ENCODE measurements around the gene MAST4.

MAST4 gene

DNA sequence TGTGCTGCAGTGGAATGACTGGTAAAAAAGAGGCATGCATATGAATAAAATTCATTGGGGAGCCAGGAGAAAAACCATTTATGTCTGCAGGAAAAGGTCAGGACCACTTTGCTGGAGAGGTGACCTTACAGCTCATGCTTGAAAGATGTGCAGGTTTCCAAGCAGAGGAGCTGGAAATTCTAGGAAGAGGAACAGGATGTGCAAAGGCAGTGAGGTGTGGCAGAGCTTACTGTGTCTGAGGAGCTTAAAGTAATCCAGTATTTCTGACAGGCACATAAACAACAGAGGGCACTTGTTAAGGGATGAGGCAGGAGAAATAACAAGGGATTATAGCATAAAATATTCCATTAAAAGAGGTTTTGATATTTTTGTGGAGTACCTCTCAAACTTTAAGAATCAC is 397.3 kb downstream of the MAST4 start:
- no peak for DNase-seq (ENCODE audit: low read depth)

DNA sequence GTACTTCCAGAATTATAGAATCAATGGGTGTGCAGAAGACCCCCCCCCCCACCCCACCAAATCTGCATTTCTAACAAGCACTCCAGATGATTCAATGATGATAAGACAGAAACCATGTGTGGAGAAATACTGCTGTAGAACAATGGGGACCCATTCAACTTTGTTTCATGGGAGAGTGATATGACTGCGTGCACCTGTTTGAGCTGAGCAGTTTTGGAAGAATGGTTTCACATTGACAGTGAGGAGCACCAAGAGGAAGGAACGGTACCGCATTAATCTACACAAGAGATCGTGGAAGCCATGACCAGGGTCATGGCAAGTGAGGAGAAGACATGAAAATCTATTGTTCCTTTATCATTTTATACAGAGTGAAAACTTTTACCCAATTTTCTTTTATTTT is 397.7 kb downstream of the MAST4 start:
- no peak for DNase-seq (ENCODE audit: low read depth)

DNA sequence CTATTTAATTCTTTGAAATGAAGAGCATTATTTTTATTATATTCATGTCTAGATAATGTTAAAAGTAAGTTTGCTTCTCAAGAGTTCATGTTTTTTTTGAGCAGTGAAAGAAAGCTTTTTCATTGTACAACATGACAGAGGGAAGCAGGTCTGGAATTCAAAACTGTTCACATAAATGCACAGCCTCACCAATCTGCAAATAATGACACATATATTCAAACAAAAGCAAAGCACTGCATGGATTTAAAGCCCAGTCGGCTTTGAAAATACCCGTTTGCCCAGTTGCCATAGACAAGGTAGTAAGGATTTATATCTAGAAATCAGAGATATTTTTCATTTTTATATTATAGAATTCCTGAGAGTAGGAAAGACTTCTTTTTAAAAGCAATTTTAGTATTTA is 398.6 kb downstream of the MAST4 start:
- DNase-seq (ENCODE audit: low read depth) = no peak

- DNase-seq (ENCODE audit: low read depth) = no peak
Observed at GRCh38 chr5:67000794-67001475, 404.7 kb downstream of the MAST4 start.

DNA sequence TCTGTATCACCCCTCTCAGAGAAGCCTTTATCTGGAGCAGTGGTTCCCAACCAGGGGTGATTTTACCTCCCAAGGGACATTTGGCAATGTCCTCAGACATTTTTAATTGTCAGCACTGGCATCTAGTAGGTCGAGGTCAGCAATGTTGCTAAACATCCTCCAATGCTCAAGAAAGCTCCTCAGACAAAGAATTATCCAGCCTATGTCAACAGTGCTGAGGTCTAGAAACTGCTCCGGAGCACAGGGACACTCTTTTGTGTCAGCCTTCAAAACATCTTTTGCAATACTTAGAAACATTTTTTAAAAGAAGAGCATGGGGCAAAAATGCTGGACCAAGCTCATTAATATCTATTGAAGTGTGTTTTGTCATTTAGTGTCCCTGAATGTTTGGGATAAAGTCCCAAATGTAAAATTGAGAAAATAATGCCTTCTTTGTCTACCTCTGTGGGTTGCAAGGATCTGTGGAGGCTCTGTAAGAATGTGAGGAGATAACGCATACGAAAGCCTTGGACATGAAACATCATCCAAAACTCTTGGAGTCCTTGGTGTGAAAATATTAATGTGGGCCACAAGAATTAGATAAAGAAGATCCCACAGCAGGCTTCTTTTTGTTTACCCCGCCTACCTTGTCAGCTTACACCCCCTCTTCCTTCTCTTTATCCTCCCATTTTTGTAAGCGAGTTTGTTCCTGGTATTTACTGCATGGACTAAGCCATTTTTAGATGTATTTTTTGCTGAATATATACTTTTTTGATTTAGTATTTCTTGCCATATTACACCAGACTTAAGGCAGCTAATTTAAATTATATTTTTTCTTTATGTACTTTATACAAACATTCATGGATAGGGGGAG is 406.9 kb downstream of the MAST4 start:
- no peak for DNase-seq (ENCODE audit: low read depth)

- DNase-seq (ENCODE audit: low read depth) = no peak
Observed at GRCh38 chr5:67003685-67003934, 407.4 kb downstream of the MAST4 start.

- peak; percentile 49 for DNase-seq (ENCODE audit: low read depth)
Observed at GRCh38 chr5:67003935-67004729, 407.9 kb downstream of the MAST4 start.

DNA sequence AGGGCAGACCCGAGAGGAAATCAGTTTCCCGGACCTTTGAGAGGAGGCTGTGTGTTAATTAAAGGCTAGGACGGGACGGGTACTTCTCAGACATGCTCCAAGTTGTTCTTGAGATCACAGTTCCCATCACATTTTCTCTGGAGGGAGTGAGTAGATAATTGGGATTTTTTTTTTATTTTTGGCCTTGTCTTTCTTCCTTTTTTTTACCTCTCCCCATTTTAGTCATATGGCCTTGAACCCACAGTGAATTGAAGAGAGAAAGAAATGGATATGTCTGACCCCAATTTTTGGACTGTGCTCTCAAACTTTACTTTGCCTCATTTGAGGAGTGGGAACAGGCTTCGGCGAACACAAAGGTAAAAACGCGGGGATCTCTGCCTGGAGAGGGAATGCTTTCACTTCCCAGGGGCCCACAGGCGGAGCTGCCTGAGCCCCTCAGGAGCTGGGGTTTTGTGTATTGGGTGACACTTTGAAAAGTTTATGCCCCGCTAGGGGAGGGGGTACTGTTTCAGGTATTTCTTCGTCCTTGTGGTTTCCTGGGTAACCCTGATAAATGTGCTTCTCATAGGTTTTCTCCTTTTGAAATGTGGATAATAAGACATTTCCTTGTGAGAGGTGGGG is 408.6 kb downstream of the MAST4 start:
- no peak for DNase-seq (ENCODE audit: low read depth)

DNA sequence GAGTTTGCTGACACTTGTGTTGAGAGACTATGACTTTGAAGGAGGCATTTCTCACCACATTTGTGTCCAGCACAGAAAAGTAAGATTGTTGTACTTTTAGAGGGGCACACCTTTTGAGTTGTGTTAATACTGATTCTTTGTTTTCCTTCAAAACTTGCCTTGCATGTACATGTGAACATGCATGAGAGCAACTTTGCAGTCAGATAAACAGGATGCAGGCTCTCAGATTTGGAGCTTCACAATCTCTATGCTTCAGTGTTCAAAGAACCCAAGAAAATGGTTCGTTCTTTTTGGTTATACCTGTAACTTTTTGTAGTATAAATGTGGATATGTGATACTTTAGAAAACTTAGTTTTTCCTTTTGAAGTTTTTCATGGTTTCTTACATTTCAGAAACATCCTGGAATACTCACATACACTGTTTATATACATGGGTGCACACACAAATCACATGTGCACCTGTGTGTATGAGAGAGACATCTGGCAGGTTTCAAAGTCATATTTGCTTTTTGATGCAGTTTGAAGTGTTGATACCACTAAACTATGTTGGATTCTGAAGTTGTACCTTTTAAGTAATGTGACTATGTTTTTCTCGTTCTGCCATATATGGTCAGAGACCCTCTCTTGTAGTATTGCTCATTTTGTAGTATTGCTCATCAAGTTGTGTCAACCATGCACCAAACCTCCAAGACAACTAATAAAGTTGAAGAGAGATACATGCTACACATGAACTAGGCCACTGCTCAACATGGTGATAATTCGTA is 409.7 kb downstream of the MAST4 start:
- DNase-seq (ENCODE audit: low read depth) = no peak

DNA sequence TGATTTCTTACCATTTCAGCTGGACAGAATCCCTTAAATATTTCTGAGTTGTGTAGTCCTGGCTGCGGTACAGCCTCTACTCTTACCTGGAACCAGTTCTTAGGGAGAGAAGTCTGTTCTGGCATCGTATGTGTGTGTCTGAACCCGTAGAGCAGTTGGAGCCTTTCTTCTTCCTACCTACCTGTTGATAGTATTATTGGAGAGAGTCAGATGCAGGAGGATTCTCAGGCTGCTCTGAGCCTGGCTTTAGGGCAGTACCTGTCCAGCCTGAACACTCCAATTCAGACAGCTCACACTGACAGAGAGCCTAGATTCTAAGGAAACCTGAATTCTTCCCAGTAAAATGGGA is 410.3 kb downstream of the MAST4 start:
- no peak for DNase-seq (ENCODE audit: low read depth)

- no peak for DNase-seq (ENCODE audit: low read depth)
Observed at GRCh38 chr5:67009028-67009427, 412.8 kb downstream of the MAST4 start.

DNA sequence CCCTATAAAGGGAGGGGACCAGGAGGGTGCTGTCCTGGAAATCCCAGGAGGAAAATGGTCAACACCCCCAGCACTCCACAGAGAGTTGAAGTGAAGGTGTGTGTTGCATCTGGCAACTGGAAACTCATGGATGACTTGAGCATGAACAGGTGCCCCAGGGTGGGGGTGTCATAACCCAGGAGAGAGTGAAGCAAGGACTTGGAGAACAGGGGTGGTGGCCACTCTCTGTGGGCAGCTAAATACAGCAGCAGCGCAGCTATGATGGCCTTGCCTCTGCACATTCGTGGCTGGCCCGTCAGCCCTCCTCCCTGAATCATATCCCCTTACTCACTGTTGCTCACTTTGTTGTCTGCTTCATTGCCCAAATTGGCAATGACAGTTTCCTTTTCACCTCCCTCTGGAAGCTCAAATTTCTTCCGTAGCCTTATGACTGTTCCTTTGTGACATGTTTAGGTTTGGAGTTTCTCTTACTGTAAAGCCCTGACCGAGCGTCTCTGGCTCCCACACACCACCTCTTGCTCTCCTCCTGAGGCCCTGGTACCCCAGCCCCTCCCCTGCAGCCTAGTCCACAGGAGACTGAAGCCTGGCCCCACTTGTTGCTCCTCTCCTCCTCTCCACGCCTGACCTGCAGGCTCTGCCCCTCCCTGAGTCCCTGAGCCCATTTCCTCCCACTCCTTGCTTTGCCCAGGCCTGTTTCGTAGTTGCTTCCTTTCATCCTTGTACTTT is 414.7 kb downstream of the MAST4 start:
- DNase-seq (ENCODE audit: low read depth) = no peak

- no peak for DNase-seq (ENCODE audit: low read depth)
Observed at GRCh38 chr5:67011422-67011821, 415.2 kb downstream of the MAST4 start.

GRCh38 chr5:67012171-67012570 is 416.0 kb downstream of the MAST4 start:
- no peak for DNase-seq (ENCODE audit: low read depth)

GRCh38 chr5:67013719-67014118 is 417.5 kb downstream of the MAST4 start:
- no peak for DNase-seq (ENCODE audit: low read depth)

- no peak for DNase-seq (ENCODE audit: low read depth)
Observed at GRCh38 chr5:67014191-67014590, 418.0 kb downstream of the MAST4 start.

DNA sequence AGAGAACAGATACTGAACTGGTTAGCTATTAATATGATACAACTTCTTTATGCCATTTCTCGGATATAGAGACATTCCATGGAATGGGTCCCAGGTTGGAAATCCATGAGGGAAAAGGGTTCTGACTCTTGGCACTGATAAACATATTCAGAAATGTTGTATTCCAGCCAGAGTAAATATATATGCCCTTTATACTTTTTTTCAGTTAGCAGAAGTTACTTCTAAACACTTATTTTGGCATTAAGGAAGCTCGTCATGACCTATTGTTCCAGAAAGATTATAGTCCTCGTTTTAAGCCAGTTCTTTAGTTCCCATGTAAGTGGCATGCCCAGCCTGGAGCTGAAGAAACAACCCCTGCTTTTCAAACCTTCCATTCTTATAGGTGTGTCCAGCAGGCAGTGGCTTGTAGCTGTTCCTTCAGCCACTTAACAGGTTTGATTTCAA is 418.8 kb downstream of the MAST4 start:
- DNase-seq (ENCODE audit: low read depth) = no peak

DNA sequence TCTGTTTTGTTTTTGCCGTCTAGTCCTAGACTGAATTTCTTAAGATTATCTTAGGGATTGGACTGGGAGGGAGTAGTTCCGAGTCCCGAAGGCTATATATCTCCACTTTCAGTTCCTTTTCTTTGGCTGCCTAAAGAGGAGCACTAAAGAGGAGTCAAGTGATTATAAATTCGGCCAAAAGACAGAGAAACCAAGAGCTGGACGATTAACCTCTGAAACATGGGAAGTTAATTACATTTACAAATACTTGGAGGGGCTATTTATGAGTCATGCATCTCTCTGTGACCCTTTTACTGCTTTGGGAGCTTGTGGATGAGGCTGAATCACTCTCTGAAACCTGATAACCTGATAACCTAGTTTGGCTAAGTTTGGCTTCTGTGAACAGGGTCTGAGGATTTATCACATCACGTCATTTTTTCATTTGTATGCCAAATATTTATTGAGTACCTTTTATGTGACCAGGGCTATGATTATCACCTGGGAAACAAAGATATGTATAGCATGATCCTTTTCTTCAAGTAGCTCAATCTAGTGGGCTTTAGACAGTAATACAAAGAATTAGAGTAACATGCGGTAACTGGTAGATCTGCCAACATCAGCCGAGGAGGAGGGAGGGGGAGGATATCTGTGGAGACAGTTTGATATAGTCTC is 419.5 kb downstream of the MAST4 start:
- DNase-seq (ENCODE audit: low read depth) = no peak

- DNase-seq (ENCODE audit: low read depth) = no peak
Observed at GRCh38 chr5:67019065-67019845, 423.1 kb downstream of the MAST4 start.

- DNase-seq (ENCODE audit: low read depth) = no peak
Observed at GRCh38 chr5:67020096-67020615, 424.0 kb downstream of the MAST4 start.
